Neuron (in vitro differentiated cells): Measurements from ENCODE around the gene WNT6.
A peak's percentile ranks its signal among the peaks of the same experiment; 100 is the strongest.

Experiments used
- H2AFZ ChIP-seq: one replicate; pipeline ENCODE4 v1.6.1; 2013; ENCODE audit warnings: low read depth, mild to moderate bottlenecking, inconsistent platforms, low read length, moderate library complexity
- H3K27me3 ChIP-seq: one replicate; pipeline ENCODE4 v1.6.1; 2013; ENCODE audit warnings: low read length; ENCODE audit not compliant: insufficient read depth
- H3K36me3 ChIP-seq: one replicate; pipeline ENCODE4 v1.6.1; 2013; ENCODE audit warnings: low read length; ENCODE audit not compliant: insufficient read depth
- H3K4me1 ChIP-seq: one replicate; pipeline ENCODE4 v1.6.1; 2013; ENCODE audit warnings: low read length; ENCODE audit not compliant: insufficient read depth
- H3K4me3 ChIP-seq: 2 replicates; pipeline ENCODE4 v1.5.1; 2013; ENCODE audit warnings: mild to moderate bottlenecking, low read length, moderate library complexity
- H3K9me3 ChIP-seq: one replicate; pipeline ENCODE4 v1.6.1; 2013; ENCODE audit warnings: low read length

Gene WNT6

DNA sequence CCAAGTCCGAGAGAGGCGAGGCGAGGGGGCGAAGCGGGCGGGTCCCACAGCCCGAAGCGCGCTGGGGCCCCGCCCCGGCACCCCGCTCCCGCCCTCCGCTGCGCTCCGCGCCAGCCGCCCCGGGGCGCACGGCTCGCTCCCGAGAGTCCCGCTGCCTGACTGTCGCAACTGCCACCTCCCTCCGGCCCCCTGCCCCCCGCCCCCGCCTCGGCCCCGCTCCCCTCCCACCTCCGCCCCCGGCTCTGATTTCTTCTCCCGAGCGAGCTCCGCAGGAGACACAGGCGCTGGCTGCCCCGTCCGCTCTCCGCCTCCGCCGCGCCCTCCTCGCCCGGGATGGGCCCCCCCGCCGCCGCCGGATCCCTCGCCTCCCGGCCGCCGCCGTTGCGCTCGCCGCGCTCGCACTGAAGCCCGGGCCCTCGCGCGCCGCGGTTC, at the start of gene WNT6:
Gene WNT6, plus strand, starts transcription at position 250 of the 432 bp plus-strand sequence. CDS start 233 bp downstream, outside the sequence.
- peak within 1 kb of the TSS; percentile 15 for H3K4me3 ChIP-seq
- peaks cover 77% of the 10 kb centered on the region for H3K27me3 ChIP-seq
- no peak within 1 kb of the TSS for H2AFZ ChIP-seq
- peaks cover 10% of the 10 kb centered on the region for H3K4me1 ChIP-seq
- H3K9me3 ChIP-seq, result no peaks in the 10 kb centered on the region
- no peaks in the 10 kb centered on the region for H3K36me3 ChIP-seq

DNA sequence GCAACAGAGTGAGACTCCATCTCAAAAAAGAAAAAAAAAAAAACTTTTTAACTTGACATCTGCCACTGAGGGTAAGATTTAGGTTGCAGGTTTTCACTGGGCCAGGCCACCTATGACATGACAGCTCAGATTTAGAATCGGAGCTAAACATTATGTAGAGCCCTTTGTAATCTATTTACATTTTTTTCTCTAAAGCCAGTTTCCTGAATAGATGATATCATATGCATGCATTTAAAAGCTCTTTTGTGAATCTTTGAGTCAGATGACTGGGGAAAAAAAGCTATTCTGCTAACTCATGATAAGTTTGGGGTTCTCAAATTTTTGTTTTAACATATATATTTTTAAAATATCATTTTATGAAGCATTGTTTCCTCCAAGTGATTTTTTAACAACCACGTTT, 49.3 kb upstream of the WNT6 start:
- Histone ChIP-seq H3K27me3 (no peaks in the 10 kb centered on the region), H3K4me1 (no peaks in the 10 kb centered on the region), H3K9me3 (no peaks in the 10 kb centered on the region), H2AFZ (no peak overlapping the region), H3K4me3 (no peak overlapping the region), H3K36me3 (no peaks in the 10 kb centered on the region)

DNA sequence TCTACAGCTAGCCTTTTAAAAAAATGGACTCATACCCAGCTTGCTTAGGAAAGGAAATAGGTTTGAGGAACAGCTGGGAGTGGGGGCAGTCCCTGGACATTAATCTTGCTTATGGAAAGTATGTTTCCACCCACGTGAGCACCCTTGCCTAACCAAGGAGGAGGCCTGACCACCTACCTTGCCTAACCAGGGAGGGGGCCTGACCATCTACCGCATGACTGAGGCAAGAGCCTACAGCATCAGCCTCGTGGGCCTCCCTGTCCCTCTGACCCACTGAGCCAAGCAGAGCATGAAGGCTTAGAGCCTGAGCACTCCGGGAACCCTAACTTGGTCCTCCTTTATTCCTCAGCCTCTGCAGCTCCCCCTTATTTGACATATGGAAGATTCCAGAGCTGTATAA, 48.2 kb upstream of the WNT6 start:
- H3K36me3 ChIP-seq, result no peaks in the 10 kb centered on the region

DNA sequence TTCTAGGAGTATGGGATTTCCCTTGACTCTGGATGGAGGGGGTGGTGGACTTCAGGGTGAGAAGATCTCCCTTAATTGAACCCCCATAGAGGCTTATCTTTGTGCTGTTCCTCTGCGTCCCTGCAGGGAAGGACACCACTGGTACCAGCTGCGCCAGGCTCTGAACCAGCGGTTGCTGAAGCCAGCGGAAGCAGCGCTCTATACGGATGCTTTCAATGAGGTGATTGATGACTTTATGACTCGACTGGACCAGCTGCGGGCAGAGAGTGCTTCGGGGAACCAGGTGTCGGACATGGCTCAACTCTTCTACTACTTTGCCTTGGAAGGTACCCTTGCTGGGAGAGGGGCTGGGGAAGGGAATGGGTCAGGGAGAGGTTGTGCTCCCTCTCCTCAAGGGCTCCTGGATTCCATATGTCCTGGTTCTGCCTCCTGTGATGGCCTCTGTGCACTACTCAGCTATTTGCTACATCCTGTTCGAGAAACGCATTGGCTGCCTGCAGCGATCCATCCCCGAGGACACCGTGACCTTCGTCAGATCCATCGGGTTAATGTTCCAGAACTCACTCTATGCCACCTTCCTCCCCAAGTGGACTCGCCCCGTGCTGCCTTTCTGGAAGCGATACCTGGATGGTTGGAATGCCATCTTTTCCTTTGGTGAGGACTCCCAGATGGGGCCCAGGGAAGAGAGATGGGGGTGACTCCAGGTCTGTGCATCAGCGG, 47.3 kb upstream of the WNT6 start:
- H3K27me3 ChIP-seq, result no peaks in the 10 kb centered on the region
- no peak overlapping the region for H2AFZ ChIP-seq
- no peaks in the 10 kb centered on the region for H3K9me3 ChIP-seq
- H3K4me3 ChIP-seq, result no peak overlapping the region
- no peaks in the 10 kb centered on the region for H3K4me1 ChIP-seq
- H3K36me3 ChIP-seq, result no peaks in the 10 kb centered on the region

More for the DNA sequence above, 48.2 kb upstream of the WNT6 start:
- Histone ChIP-seq H3K4me1 (no peaks in the 10 kb centered on the region), H3K4me3 (no peak overlapping the region), H3K27me3 (no peaks in the 10 kb centered on the region), H2AFZ (no peak overlapping the region), H3K9me3 (no peaks in the 10 kb centered on the region)

DNA sequence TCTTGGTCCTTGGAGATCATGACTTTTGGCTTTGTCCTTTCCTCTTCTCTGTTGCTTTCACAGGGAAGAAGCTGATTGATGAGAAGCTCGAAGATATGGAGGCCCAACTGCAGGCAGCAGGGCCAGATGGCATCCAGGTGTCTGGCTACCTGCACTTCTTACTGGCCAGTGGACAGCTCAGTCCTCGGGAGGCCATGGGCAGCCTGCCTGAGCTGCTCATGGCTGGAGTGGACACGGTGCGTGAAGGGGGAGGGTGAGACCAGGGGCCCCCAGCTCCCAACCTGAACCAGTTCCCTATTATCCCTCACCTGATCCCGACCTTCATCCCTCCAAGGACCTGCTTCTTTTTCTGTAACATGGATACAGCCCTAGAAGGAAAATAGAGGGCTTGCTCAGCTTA, 46.7 kb upstream of the WNT6 start:
- Histone ChIP-seq H3K4me3 (no peak overlapping the region), H3K4me1 (no peaks in the 10 kb centered on the region), H3K9me3 (no peaks in the 10 kb centered on the region), H3K36me3 (no peaks in the 10 kb centered on the region), H2AFZ (no peak overlapping the region), H3K27me3 (no peaks in the 10 kb centered on the region)

DNA sequence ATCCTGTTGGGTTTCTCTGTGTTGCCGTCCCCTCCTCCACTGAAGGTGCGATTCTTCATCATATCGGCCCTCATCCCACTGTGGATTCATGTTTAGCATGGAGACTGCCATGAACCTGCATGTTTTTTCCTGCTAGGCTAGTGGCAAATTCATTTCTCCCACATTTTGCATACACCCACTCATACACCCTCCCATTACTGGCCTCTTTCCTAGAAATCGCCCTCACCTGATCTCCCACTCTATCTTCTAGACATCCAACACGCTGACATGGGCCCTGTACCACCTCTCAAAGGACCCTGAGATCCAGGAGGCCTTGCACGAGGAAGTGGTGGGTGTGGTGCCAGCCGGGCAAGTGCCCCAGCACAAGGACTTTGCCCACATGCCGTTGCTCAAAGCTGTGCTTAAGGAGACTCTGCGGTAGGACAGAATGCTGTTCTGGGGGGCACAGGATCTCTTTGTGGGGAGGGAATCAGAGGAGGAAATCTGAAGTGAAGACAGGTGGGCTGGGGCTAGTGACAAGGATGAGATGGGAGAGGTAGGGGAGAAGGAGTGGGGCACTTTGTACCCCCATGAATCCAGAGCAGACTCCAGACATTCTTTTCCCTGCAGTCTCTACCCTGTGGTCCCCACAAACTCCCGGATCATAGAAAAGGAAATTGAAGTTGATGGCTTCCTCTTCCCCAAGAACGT, 45.7 kb upstream of the WNT6 start:
- no peaks in the 10 kb centered on the region for H3K36me3 ChIP-seq
- no peaks in the 10 kb centered on the region for H3K27me3 ChIP-seq
- no peak overlapping the region for H3K4me3 ChIP-seq
- no peak overlapping the region for H2AFZ ChIP-seq
- H3K4me1 ChIP-seq, result no peaks in the 10 kb centered on the region
- H3K9me3 ChIP-seq, result no peaks in the 10 kb centered on the region

DNA sequence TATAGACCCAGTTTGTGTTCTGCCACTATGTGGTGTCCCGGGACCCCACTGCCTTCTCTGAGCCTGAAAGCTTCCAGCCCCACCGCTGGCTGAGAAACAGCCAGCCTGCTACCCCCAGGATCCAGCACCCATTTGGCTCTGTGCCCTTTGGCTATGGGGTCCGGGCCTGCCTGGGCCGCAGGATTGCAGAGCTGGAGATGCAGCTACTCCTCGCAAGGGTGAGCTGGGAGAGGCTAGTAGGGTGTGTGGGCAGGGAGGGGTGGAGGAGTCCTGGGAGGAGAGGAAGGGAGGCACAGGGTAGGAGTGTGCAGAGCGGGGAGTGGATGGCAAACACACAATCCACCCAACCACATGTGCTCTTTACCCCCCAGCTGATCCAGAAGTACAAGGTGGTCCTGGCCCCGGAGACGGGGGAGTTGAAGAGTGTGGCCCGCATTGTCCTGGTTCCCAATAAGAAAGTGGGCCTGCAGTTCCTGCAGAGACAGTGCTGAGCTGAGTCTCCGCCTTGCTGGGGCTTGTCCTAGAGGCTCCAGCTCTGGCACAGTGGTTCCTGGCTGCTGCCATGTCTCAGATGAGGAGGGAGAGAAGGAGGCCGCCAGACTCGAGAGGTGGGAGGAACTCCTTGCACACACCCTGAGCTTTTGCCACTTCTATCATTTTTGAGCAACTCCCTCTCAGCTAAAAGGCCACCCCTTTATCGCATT, 44.9 kb upstream of the WNT6 start:
- Histone ChIP-seq H3K27me3 (no peaks in the 10 kb centered on the region), H3K9me3 (no peaks in the 10 kb centered on the region), H3K4me3 (no peak overlapping the region), H3K4me1 (no peaks in the 10 kb centered on the region), H2AFZ (no peak overlapping the region), H3K36me3 (no peaks in the 10 kb centered on the region)

DNA sequence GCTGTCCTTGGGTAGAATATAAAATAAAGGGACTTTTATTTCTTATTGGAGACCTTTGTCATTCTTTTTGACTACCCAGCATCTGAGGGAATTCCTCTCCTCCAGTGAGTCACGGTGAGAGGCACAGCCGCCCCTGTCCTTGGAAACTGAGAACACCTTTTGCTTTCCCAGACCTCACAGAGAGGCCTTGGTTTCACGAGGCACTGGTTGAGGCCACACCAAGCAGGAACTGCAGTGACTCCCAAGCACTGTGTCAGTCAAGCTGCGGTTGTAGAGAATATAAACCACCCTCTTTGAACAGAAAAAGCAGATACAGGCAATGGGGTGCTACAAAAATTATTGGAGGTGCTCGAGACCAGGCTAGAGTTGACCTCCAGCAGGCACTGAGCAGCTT, 44.4 kb upstream of the WNT6 start:
- Histone ChIP-seq H3K27me3 (no peaks in the 10 kb centered on the region), H3K9me3 (no peaks in the 10 kb centered on the region), H3K4me1 (no peaks in the 10 kb centered on the region), H3K4me3 (no peak overlapping the region), H3K36me3 (no peaks in the 10 kb centered on the region), H2AFZ (no peak overlapping the region)

DNA sequence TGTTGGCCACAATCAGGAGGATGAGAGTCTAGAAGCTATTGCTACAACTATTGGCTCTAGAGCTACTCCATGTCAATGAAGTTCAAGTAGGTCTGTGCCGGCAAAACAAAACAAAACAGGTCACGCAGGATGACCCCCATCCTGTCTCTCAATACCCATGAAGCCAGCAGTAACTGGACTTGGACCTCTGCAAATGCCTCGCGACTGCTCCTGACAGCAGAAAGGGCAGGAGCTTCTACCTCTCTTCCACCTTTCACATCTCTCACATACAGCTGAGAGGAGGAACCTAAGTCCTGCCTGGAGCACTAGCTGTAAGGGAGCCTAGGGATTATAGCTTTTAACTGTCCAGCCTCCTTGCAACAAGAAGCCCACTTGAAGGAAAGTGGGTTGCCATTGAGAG, 44.0 kb upstream of the WNT6 start:
- H3K27me3 ChIP-seq, result no peaks in the 10 kb centered on the region
- no peaks in the 10 kb centered on the region for H3K9me3 ChIP-seq
- H2AFZ ChIP-seq, result no peak overlapping the region
- no peaks in the 10 kb centered on the region for H3K4me1 ChIP-seq
- H3K36me3 ChIP-seq, result no peaks in the 10 kb centered on the region
- H3K4me3 ChIP-seq, result no peak overlapping the region

DNA sequence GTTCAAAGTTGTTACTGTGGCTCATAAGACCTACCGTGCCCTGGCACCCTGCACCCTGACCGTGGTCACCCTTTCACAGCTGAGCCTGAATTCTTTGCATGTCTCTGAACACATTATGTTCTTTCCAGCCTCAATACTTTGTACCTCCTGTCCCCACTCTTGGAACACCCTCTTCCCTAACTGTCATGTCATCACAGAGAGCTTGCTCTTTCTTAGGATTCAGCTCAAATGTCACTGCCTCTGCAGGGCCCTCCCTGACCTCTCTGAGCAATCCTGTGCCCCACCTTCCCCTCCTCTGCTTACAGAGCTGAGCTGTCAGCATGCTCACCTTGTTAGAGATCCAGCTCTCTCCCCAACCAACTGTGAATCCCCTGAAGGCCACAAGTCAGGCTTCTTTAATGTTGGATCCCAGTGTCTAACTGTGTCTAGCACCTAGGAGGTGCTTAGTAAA, 43.0 kb upstream of the WNT6 start:
- no peak overlapping the region for H3K4me3 ChIP-seq
- no peaks in the 10 kb centered on the region for H3K27me3 ChIP-seq
- H3K36me3 ChIP-seq, result no peaks in the 10 kb centered on the region
- no peaks in the 10 kb centered on the region for H3K4me1 ChIP-seq
- H3K9me3 ChIP-seq, result no peaks in the 10 kb centered on the region
- H2AFZ ChIP-seq, result no peak overlapping the region

DNA sequence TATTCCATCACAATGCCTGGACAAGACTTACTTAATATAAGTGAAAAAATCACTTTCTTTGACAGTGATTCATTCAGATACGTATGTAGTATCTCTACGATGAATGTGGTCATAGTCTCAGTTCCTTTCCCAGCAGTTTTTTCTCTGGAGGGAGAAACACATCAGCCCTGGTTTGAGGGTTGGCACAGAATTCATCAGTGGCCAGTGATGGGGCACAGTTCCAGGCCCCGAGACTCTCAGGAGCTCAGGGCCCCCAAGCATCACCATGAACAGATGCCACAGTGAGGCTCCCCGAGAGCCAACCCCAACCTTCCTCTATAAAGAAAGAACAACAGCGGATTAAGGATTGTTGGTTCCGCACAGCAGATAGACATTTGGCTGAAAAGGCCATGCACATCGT, 40.5 kb upstream of the WNT6 start:
- no peaks in the 10 kb centered on the region for H3K27me3 ChIP-seq
- no peak overlapping the region for H2AFZ ChIP-seq
- H3K36me3 ChIP-seq, result no peaks in the 10 kb centered on the region
- no peaks in the 10 kb centered on the region for H3K4me1 ChIP-seq
- H3K4me3 ChIP-seq, result no peak overlapping the region
- no peaks in the 10 kb centered on the region for H3K9me3 ChIP-seq

DNA sequence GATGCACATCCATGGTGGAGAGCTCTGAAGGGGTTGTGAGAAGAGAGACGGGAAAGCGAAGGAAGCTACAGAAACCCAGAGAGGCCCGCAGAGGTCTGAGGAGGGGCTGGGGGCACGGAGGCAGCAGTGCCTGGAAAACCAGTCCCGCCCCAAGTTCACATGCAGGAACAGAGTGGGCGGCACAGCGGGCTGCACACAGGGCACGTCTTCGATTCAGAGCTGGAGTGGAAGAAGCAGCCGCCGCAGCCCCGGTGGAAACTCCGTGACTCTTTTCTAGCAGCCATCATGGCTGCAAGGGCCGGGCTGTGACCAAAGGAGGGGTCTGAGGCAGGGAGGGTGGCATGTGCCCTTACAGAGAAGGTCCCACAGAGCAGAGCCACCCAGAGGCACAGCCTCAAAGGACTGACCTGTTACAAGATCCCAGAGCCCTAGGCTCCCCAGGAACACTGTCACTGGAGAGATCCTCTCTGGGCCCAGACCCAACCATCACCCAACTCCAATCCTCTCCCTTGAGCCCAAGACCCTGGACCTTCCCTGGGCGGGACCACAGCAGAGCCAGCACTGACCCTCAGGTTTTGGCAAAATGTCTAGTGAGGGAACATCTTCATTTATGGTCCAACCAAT, 38.7 kb upstream of the WNT6 start:
- H3K4me3 ChIP-seq, result no peak overlapping the region
- no peaks in the 10 kb centered on the region for H3K4me1 ChIP-seq

More for the DNA sequence above, 38.7 kb upstream of the WNT6 start:
- Histone ChIP-seq H3K27me3 (no peaks in the 10 kb centered on the region), H2AFZ (no peak overlapping the region), H3K9me3 (no peaks in the 10 kb centered on the region), H3K36me3 (no peaks in the 10 kb centered on the region)
